Measurements from ENCODE around the gene TMEM185B. TPM values are rescaled to one million over a fixed set of nuclear protein-coding genes. Genes with fewer than 3 reads are reported as not detected.

The TMEM185B gene
- total RNA-seq, 1 donor from 2014 or later, result 27.8 TPM

- peaks cover 50% of the 10 kb centered on the region for H3K36me3 Mint-ChIP-seq
- peaks cover 19% of the 10 kb centered on the region for H3K9me3 Mint-ChIP-seq
- no peak overlapping the region for H3K27ac Mint-ChIP-seq
- H3K27me3 Mint-ChIP-seq (ENCODE audit: low read depth), result no peaks in the 10 kb centered on the region
- TF ChIP-seq, protein P1, sequence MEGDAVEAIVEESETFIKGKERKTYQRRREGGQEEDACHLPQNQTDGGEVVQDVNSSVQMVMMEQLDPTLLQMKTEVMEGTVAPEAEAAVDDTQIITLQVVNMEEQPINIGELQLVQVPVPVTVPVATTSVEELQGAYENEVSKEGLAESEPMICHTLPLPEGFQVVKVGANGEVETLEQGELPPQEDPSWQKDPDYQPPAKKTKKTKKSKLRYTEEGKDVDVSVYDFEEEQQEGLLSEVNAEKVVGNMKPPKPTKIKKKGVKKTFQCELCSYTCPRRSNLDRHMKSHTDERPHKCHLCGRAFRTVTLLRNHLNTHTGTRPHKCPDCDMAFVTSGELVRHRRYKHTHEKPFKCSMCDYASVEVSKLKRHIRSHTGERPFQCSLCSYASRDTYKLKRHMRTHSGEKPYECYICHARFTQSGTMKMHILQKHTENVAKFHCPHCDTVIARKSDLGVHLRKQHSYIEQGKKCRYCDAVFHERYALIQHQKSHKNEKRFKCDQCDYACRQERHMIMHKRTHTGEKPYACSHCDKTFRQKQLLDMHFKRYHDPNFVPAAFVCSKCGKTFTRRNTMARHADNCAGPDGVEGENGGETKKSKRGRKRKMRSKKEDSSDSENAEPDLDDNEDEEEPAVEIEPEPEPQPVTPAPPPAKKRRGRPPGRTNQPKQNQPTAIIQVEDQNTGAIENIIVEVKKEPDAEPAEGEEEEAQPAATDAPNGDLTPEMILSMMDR (IDR thresholded peaks at IDR 0.05; ENCODE audit: unreplicated experiment), result no peak
- DNase-seq (ENCODE audit: low spot score in 2 of 2, unreplicated experiment in 2 of 2), result no peak
- no peak overlapping the region for H3K4me3 Mint-ChIP-seq
- peaks cover 17% of the 10 kb centered on the region for H3K4me1 Mint-ChIP-seq
Measured at GRCh38 chr2:120218181-120218580, 5.0 kb downstream of the TMEM185B start.

DNA sequence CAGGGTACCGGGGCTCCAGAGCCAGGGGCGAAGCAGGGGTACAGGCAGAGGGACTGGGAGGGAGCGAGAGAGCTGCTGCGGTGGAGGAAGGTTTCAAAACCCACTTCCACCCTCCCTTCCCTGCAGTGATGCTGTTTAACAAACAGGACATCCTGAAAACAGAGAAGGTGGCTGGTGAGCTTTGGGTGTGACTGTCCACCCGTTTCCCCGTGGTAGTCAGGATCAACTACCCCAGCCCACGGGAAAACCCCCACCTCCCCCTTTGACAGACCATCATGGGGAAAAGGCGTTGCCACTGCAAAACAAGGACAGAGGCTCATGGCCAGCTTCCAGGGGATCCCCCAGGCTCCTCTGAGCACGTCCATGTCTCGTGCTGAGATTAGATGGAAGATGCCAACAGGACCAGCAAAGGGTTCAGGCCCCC, 12.9 kb downstream of the TMEM185B start:
- Mint-ChIP-seq H3K27me3 (ENCODE audit: low read depth) (no peaks in the 10 kb centered on the region), H3K9me3 (no peaks in the 10 kb centered on the region), H3K36me3 (no peaks in the 10 kb centered on the region), H3K4me1 (no peaks in the 10 kb centered on the region), H3K4me3 (no peak overlapping the region), H3K27ac (no peak overlapping the region)
- TF ChIP-seq, protein P1 (IDR thresholded peaks at IDR 0.05; ENCODE audit: unreplicated experiment), result no peak
- DNase-seq (ENCODE audit: low spot score in 2 of 2, unreplicated experiment in 2 of 2), result no peak

GRCh38 chr2:120209427-120210269, 13.6 kb downstream of the TMEM185B start:
- Mint-ChIP-seq H3K9me3 (no peaks in the 10 kb centered on the region), H3K4me1 (no peaks in the 10 kb centered on the region), H3K27ac (no peak overlapping the region), H3K4me3 (no peak overlapping the region), H3K27me3 (ENCODE audit: low read depth) (no peaks in the 10 kb centered on the region), H3K36me3 (no peaks in the 10 kb centered on the region)
- no peak for DNase-seq (ENCODE audit: low spot score in 2 of 2, unreplicated experiment in 2 of 2)
- TF ChIP-seq, protein P1 (IDR thresholded peaks at IDR 0.05; ENCODE audit: unreplicated experiment), result no peak

DNA sequence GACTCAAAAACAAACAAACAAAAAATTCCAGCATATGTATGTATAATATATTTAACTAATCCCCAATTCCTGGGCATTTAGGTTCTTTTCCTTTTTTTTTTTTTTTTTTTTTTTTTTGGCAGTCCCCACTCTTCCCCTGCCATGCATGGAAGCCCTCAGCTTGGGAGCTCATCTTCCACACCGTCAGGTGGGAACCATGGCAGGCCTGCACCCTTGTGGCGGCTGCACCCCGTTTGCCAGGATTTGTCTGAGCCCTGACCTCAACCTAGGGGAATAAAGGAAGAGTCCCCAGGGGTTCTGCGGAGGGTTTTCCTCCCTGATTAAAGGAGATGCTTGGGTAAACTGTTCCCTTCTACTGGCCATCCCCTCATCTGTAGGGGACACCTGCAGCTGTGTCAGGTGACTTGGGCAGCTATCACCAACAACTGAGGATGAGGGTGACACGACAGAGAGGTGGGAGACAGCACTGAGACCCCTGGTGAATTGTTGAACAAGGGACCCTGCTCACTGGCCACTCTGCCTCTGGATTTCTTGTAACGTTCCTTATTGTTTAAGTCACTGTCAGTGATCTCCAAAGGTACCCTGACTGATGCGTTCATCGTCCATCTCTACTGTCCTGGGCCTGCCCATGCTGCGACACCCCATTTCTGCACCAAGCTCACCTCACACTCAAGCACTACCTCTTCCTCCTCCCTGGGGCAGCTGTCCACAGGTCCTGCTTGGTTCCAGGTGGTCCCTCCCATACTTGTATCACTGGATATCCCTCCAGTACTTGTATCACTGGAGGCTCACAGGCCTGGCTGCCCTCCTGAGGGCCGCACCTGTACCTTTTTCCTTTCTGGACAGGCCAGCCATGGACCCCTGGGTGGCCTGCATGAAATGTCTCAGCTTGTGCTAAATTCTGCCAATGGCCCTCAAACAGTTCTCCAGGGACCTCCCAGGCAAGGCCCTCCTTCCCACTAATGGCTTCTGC, 14.5 kb downstream of the TMEM185B start:
- H3K4me1 Mint-ChIP-seq, result no peaks in the 10 kb centered on the region
- TF ChIP-seq, protein P1 (IDR thresholded peaks at IDR 0.05; ENCODE audit: unreplicated experiment), result no peak
- H3K9me3 Mint-ChIP-seq, result no peaks in the 10 kb centered on the region
- no peak for DNase-seq (ENCODE audit: low spot score in 2 of 2, unreplicated experiment in 2 of 2)
- no peaks in the 10 kb centered on the region for H3K27me3 Mint-ChIP-seq (ENCODE audit: low read depth)
- no peak overlapping the region for H3K4me3 Mint-ChIP-seq
- no peaks in the 10 kb centered on the region for H3K36me3 Mint-ChIP-seq
- H3K27ac Mint-ChIP-seq, result no peak overlapping the region

GRCh38 chr2:120206022-120206581, 17.1 kb downstream of the TMEM185B start:
- Mint-ChIP-seq H3K4me3 (no peak overlapping the region), H3K27ac (no peak overlapping the region), H3K27me3 (ENCODE audit: low read depth) (no peaks in the 10 kb centered on the region), H3K4me1 (no peaks in the 10 kb centered on the region), H3K9me3 (no peaks in the 10 kb centered on the region), H3K36me3 (no peaks in the 10 kb centered on the region)
- DNase-seq (ENCODE audit: low spot score in 2 of 2, unreplicated experiment in 2 of 2), result no peak
- TF ChIP-seq, protein P1 (IDR thresholded peaks at IDR 0.05; ENCODE audit: unreplicated experiment), result peak; percentile 21

Data from mesothelial cell of epicardium (in vitro differentiated cells).